H9 (cell line): ENCODE data around the gene CRISPLD2. TPM values are rescaled to one million over a fixed set of nuclear protein-coding genes. Genes with fewer than 3 reads are reported as not detected.
A peak's percentile ranks its signal among the peaks of the same experiment; 100 is the strongest.

ENCODE experiments used
- DNase-seq: peaks from one replicate; pipeline ENCODE4 v3.0.0-alpha.2; 2017
- H2AFZ ChIP-seq: one replicate; pipeline ENCODE4 v1.6.1; 2013; ENCODE audit warnings: mild to moderate bottlenecking, low read length, control low read depth, moderate library complexity
- H2AK5ac ChIP-seq: 2 replicates; pipeline ENCODE4 v1.6.1; 2013; ENCODE audit warnings: low read length, control low read depth, mixed read lengths; ENCODE audit not compliant: insufficient read length
- H2BK120ac ChIP-seq: one replicate; pipeline ENCODE4 v1.6.1; 2013; ENCODE audit warnings: low read depth, mild to moderate bottlenecking, low read length, control low read depth, inconsistent platforms; ENCODE audit not compliant: poor library complexity, severe bottlenecking
- H2BK12ac ChIP-seq: 2 replicates; pipeline ENCODE4 v1.6.1; 2013; ENCODE audit warnings: low read length, control low read depth, mixed read lengths, low read depth; ENCODE audit not compliant: insufficient read length
- H2BK15ac ChIP-seq: 2 replicates; pipeline ENCODE4 v1.6.1; 2013; ENCODE audit warnings: low read depth, low read length, control low read depth
- H2BK20ac ChIP-seq: one replicate; pipeline ENCODE4 v1.6.1; 2013; ENCODE audit warnings: low read depth, mild to moderate bottlenecking, low read length, control low read depth, inconsistent platforms; ENCODE audit not compliant: poor library complexity, severe bottlenecking
- H2BK5ac ChIP-seq: 2 replicates; pipeline ENCODE4 v1.6.1; 2013; ENCODE audit warnings: low read length, control low read depth, mixed read lengths; ENCODE audit not compliant: insufficient read length
- H3K14ac ChIP-seq: 2 replicates; pipeline ENCODE4 v1.6.1; 2013; ENCODE audit warnings: low read length, control low read depth; ENCODE audit not compliant: insufficient read depth
- H3K18ac ChIP-seq: 2 replicates; pipeline ENCODE4 v1.6.1; 2013; ENCODE audit warnings: low read depth, mild to moderate bottlenecking, mixed read lengths, low read length, control low read depth; ENCODE audit not compliant: insufficient read length
- H3K23ac ChIP-seq: 2 replicates; pipeline ENCODE4 v1.6.1; 2013; ENCODE audit warnings: low read length, control low read depth, mixed read lengths, low read depth; ENCODE audit not compliant: insufficient read length
- H3K23me2 ChIP-seq: 2 replicates; pipeline ENCODE4 v1.6.1; 2013; ENCODE audit warnings: low read depth, mild to moderate bottlenecking, mixed read lengths, low read length, control low read depth; ENCODE audit not compliant: insufficient read length, poor library complexity, severe bottlenecking
- H3K27ac ChIP-seq: 2 replicates; pipeline ENCODE4 v1.5.1; 2013; ENCODE audit warnings: low read length, control low read depth, mixed read lengths, low read depth; ENCODE audit not compliant: insufficient read length
- H3K27me3 ChIP-seq: 2 replicates; pipeline ENCODE4 v1.6.1; 2013; ENCODE audit warnings: low read length, control low read depth, inconsistent platforms; ENCODE audit not compliant: insufficient read depth
- H3K4ac ChIP-seq: 2 replicates; pipeline ENCODE4 v1.6.1; 2013; ENCODE audit warnings: low read depth, mild to moderate bottlenecking, control low read depth, inconsistent platforms, low read length, moderate library complexity
- H3K4me1 ChIP-seq: 2 replicates; pipeline ENCODE4 v1.6.1; 2013; ENCODE audit warnings: low read length, control low read depth, inconsistent platforms; ENCODE audit not compliant: insufficient read depth
- H3K4me2 ChIP-seq: 2 replicates; pipeline ENCODE4 v1.6.1; 2013; ENCODE audit warnings: low read length, control low read depth, mixed read lengths; ENCODE audit not compliant: insufficient read length, insufficient read depth
- H3K56ac ChIP-seq: 2 replicates; pipeline ENCODE4 v1.6.1; 2013; ENCODE audit warnings: low read depth, mild to moderate bottlenecking, mixed read lengths, low read length, control low read depth; ENCODE audit not compliant: insufficient read length
- H3K79me1 ChIP-seq: 2 replicates; pipeline ENCODE4 v1.6.1; 2013; ENCODE audit warnings: low read depth, mild to moderate bottlenecking, moderate library complexity, low read length, control low read depth, inconsistent platforms; ENCODE audit not compliant: insufficient read depth, poor library complexity, severe bottlenecking
- H3K79me2 ChIP-seq: 2 replicates; pipeline ENCODE4 v1.6.1; 2013; ENCODE audit warnings: low read length, control low read depth, inconsistent platforms; ENCODE audit not compliant: insufficient read depth
- H3K9ac ChIP-seq: 2 replicates; pipeline ENCODE4 v1.6.1; 2013; ENCODE audit warnings: low read length, control low read depth, mixed read lengths; ENCODE audit not compliant: insufficient read length; ENCODE audit errors: extremely low read depth
- H3K9me3 ChIP-seq: one replicate; pipeline ENCODE4 v1.6.1; 2013; ENCODE audit warnings: low read depth, low read length, inconsistent platforms; ENCODE audit not compliant: control insufficient read depth
- H3T11ph ChIP-seq: one replicate; pipeline ENCODE4 v1.6.1; 2013; ENCODE audit warnings: mild to moderate bottlenecking, low read length, control low read depth, inconsistent platforms
- H4K20me1 ChIP-seq: one replicate; pipeline ENCODE4 v1.6.1; 2013; ENCODE audit not compliant: control insufficient read depth, insufficient read length, insufficient read depth
- H4K5ac ChIP-seq: 2 replicates; pipeline ENCODE4 v1.6.1; 2013; ENCODE audit warnings: low read depth, mild to moderate bottlenecking, mixed read lengths, low read length, control low read depth; ENCODE audit not compliant: insufficient read length
- H4K8ac ChIP-seq: replicated peaks from 2 replicates; pipeline ENCODE4 v1.6.1; 2013; ENCODE audit warnings: low read length, control low read depth, mixed read lengths, low read depth; ENCODE audit not compliant: insufficient read length
- H4K91ac ChIP-seq: 2 replicates; pipeline ENCODE4 v1.6.1; 2013; ENCODE audit warnings: low read depth, mild to moderate bottlenecking, moderate library complexity, mixed read lengths, low read length, control low read depth; ENCODE audit not compliant: insufficient read length
- H3K27ac Mint-ChIP-seq, 3 experiments: 2 replicates in 2 of 3; 3 replicates in 1 of 3; pipeline ENCODE4 v1.8.0; 2020 to 2021; ENCODE audit warnings: mixed read lengths in 3 of 3, mild to moderate bottlenecking in 1 of 3, moderate library complexity in 1 of 3
- H3K27me3 Mint-ChIP-seq: 2 replicates; pipeline ENCODE4 v1.8.0; 2021; ENCODE audit warnings: low read depth, mild to moderate bottlenecking, moderate library complexity, mixed read lengths
- H3K36me3 Mint-ChIP-seq, 3 experiments: 2 replicates in 2 of 3; 3 replicates in 1 of 3; pipeline ENCODE4 v1.8.0; 2020 to 2021; ENCODE audit warnings: low read depth in 3 of 3, mixed read lengths in 3 of 3; ENCODE audit not compliant: insufficient read depth in 1 of 3
- H3K4me1 Mint-ChIP-seq, 2 experiments: 2 replicates each; pipeline ENCODE4 v1.8.0; 2020; ENCODE audit warnings: mixed read lengths in 2 of 2
- H3K4me3 Mint-ChIP-seq, 2 experiments: 2 replicates in 1 of 2; 3 replicates in 1 of 2; pipeline ENCODE4 v1.8.0; 2020 to 2021; ENCODE audit warnings: mild to moderate bottlenecking in 2 of 2, mixed read lengths in 2 of 2, moderate library complexity in 1 of 2
- H3K9me3 Mint-ChIP-seq, 2 experiments: 2 replicates in 1 of 2; 3 replicates in 1 of 2; pipeline ENCODE4 v1.8.0; 2020; ENCODE audit warnings: mild to moderate bottlenecking in 2 of 2, mixed read lengths in 2 of 2, moderate library complexity in 1 of 2
- WGBS: extraction: QIAGEN DNeasy Blood & Tissue Kit; methylation state at CpG from one replicate; pipeline ENCODE4 v1.1.7; 2013; ENCODE audit warnings: missing lambda C conversion rate, low lambda C conversion rate, mixed read lengths; ENCODE audit not compliant: insufficient read length; ENCODE audit errors: extremely low coverage; 5-methylcytosine and 5-hydroxymethylcytosine counted together
- long read RNA-seq: library from polyadenylated mRNA; unstranded; transcript quantifications from one replicate; pipeline ENCODE4 v2.0.0, GENCODE V29; 2020
- total RNA-seq: library from RNA; stranded (reverse); gene quantifications from 2 replicates; pipeline ENCODE4 v1.2.1, GENCODE V29; 2021
- TF ChIP-seq, protein P1 (sequence below): fragments of 200-600 bp; sonication (generic); conservative IDR thresholded peaks from 3 replicates; pipeline ENCODE4 v1.8.0; 2021; ENCODE audit warnings: antibody characterized with exemption, mild to moderate bottlenecking

Gene CRISPLD2, protein sequence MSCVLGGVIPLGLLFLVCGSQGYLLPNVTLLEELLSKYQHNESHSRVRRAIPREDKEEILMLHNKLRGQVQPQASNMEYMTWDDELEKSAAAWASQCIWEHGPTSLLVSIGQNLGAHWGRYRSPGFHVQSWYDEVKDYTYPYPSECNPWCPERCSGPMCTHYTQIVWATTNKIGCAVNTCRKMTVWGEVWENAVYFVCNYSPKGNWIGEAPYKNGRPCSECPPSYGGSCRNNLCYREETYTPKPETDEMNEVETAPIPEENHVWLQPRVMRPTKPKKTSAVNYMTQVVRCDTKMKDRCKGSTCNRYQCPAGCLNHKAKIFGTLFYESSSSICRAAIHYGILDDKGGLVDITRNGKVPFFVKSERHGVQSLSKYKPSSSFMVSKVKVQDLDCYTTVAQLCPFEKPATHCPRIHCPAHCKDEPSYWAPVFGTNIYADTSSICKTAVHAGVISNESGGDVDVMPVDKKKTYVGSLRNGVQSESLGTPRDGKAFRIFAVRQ
- total RNA-seq, result 2.1 and 2.3 TPM in 2 replicates
- long read RNA-seq, full-length matches to known transcripts, result 1 of 4 reads
- long read RNA-seq, partial matches to known transcripts, result 0 of 4 reads
- long read RNA-seq, other reads (novel, unspliced or antisense), result 3 of 4 reads

DNA sequence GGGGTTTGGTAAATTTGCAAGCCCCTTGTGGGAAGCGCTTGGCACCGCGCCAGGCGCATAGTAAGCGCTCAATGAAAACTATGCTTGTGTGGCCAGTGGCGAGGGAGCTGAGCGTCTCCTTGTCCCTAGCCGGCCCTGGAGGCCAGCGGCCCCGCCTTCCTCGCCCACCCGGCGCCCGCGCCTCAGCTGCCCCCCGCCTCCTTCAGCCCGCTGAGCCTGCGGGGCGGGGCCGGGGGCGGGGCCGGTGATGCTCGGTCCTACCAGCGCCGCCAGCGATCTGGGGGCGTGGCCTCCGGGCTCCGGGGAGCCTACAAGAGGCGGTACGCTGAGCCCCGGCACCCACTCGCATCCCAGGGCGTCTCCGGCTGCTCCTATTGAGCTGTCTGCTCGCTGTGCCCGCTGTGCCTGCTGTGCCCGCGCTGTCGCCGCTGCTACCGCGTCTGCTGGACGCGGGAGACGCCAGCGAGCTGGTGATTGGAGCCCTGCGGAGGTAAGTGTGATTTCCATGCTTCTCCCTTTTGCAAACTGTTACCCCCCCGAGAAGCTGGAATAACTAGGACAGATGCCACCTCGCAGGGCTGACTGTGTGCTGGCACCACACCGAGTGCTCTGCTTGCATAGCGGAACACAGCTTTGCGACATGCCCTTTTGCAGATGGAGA, at the start of gene CRISPLD2:
CRISPLD2 (plus strand) TSS at position 342 of the 661 bp plus-strand sequence. CDS start 18,511 bp downstream, outside the sequence.
- Histone ChIP-seq H2BK20ac (no peak within 1 kb of the TSS), H4K20me1 (no peaks in the 10 kb centered on the region), H3K79me2 (no peaks in the 10 kb centered on the region), H2AK5ac (no peak within 1 kb of the TSS), H3K4ac (no peak within 1 kb of the TSS), H3K4me2 (peak within 1 kb of the TSS; percentile 46), H3K23ac (no peak within 1 kb of the TSS), H3K14ac (no peak within 1 kb of the TSS; the same call in 1 of the 2 replicates), H3K9me3 (no peaks in the 10 kb centered on the region), H3K79me1 (no peaks in the 10 kb centered on the region), H3K18ac (no peak within 1 kb of the TSS), H4K91ac (no peak within 1 kb of the TSS), H3K27ac (no peak within 1 kb of the TSS), H4K8ac (no peak within 1 kb of the TSS), H2AFZ (peak within 1 kb of the TSS; percentile 17), H3K23me2 (no peaks in the 10 kb centered on the region), H2BK12ac (no peak within 1 kb of the TSS), H2BK15ac (no peak within 1 kb of the TSS), H3K9ac (no peak within 1 kb of the TSS), H3K4me1 (no peaks in the 10 kb centered on the region; the same call in 1 of the 2 replicates), H3T11ph (no peak within 1 kb of the TSS), H4K5ac (no peak within 1 kb of the TSS), H3K27me3 (peaks cover 14% of the 10 kb centered on the region; the same call in 1 of the 2 replicates), H2BK5ac (no peak within 1 kb of the TSS), H3K56ac (no peak within 1 kb of the TSS), H2BK120ac (no peak within 1 kb of the TSS)
- DNase-seq, result peak; percentile 94
- WGBS, result no CpG with 5 or more reads among the region's 53 CpGs
- Mint-ChIP-seq H3K27me3 (peaks cover 78% of the 10 kb centered on the region), H3K9me3 (no peaks in the 10 kb centered on the region; a peak in 2 of 5 replicates), H3K4me1 (peaks cover 13% of the 10 kb centered on the region in 2 experiments), H3K4me3 (peak within 1 kb of the TSS; percentile 63 to 86), H3K36me3 (no peaks in the 10 kb centered on the region), H3K27ac (no peak within 1 kb of the TSS)
- TF ChIP-seq, protein P1, sequence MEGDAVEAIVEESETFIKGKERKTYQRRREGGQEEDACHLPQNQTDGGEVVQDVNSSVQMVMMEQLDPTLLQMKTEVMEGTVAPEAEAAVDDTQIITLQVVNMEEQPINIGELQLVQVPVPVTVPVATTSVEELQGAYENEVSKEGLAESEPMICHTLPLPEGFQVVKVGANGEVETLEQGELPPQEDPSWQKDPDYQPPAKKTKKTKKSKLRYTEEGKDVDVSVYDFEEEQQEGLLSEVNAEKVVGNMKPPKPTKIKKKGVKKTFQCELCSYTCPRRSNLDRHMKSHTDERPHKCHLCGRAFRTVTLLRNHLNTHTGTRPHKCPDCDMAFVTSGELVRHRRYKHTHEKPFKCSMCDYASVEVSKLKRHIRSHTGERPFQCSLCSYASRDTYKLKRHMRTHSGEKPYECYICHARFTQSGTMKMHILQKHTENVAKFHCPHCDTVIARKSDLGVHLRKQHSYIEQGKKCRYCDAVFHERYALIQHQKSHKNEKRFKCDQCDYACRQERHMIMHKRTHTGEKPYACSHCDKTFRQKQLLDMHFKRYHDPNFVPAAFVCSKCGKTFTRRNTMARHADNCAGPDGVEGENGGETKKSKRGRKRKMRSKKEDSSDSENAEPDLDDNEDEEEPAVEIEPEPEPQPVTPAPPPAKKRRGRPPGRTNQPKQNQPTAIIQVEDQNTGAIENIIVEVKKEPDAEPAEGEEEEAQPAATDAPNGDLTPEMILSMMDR, result no peak
